ENCODE measurements around the gene GNG7. TPM values are rescaled to one million over a fixed set of nuclear protein-coding genes. Genes with fewer than 3 reads are reported as not detected.

The GNG7 gene
- total RNA-seq, 1 experiment from 2014 or later: 9.6 TPM

DNA sequence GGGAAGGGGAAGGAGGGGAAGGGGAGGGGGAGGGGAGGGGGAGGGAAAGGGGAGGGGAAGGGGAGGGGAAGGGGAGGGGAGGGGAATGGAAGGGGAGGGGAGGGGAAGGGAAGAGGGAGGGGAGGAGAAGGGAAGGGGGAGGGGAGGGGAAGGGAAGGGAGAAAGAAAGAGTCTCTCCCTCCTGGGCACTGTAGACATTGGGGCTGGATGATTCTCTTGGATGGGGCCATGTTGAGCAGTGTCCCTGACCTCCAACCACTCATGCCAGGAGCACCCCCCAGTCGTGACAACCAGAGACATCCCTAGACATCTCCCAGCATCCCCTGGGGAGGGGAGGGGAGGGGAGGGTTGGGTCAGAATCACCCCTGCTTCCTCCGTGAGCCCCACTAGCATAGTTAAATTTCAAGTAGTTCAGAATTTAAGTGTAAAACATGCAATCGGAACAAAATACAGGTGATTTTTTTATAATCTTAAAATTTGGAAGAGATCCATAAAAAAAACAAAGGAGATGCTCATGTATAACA lies 64.0 kb downstream of the GNG7 start (continued):
- no peak for TF ChIP-seq ZSCAN18 (CRISPR knock-in tag; IDR thresholded peaks at IDR 0.05)

- CTCF ChIA-PET: interaction anchor here (0.5 to 3.1 kb wide), 56 partner anchors 9 to 1096 kb away, joined by 3 to 38 read pairs (median 4); partner anchors contain the start of genes DIRAS1, GADD45B, GNG7 and LMNB2
- Mint-ChIP-seq H3K9me3 (no peaks in the 10 kb centered on the region), H3K4me1 (peaks cover 17% of the 10 kb centered on the region), H3K4me3 (peak overlapping the region; percentile 63), H3K27ac (no peak overlapping the region), H3K27me3 (ENCODE audit: low read depth) (no peaks in the 10 kb centered on the region; the same call in 1 of the 2 replicates), H3K36me3 (no peaks in the 10 kb centered on the region)
- peak; percentile 70 for ATAC-seq
- POLR2A ChIA-PET: interaction anchor here (1.0 to 1.4 kb wide), 3 partner anchors 11 to 210 kb away, joined by 4 to 9 read pairs (median 7); partner anchors contain the start of genes GADD45B and TIMM13
- DNase-seq (ENCODE audit: low spot score): peak; percentile 76
- TF ChIP-seq PRDM15 (CRISPR knock-in tag; IDR thresholded peaks at IDR 0.05): no peak
- TF ChIP-seq, protein P1, sequence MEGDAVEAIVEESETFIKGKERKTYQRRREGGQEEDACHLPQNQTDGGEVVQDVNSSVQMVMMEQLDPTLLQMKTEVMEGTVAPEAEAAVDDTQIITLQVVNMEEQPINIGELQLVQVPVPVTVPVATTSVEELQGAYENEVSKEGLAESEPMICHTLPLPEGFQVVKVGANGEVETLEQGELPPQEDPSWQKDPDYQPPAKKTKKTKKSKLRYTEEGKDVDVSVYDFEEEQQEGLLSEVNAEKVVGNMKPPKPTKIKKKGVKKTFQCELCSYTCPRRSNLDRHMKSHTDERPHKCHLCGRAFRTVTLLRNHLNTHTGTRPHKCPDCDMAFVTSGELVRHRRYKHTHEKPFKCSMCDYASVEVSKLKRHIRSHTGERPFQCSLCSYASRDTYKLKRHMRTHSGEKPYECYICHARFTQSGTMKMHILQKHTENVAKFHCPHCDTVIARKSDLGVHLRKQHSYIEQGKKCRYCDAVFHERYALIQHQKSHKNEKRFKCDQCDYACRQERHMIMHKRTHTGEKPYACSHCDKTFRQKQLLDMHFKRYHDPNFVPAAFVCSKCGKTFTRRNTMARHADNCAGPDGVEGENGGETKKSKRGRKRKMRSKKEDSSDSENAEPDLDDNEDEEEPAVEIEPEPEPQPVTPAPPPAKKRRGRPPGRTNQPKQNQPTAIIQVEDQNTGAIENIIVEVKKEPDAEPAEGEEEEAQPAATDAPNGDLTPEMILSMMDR (IDR thresholded peaks at IDR 0.05): peak; percentile 83; the same call in 1 of the 2 replicates
These were observed 65.4 kb downstream of the GNG7 start for GRCh38 chr19:2636897-2637683.

- POLR2A ChIA-PET: interaction anchor here (1.0 to 1.4 kb wide), 3 partner anchors 12 to 209 kb away, joined by 4 to 9 read pairs (median 7); partner anchors contain the start of genes GADD45B and TIMM13
- TF ChIP-seq ERG (CRISPR knock-in tag; IDR thresholded peaks at IDR 0.05): no peak
- no peak for TF ChIP-seq RORB (CRISPR knock-in tag; IDR thresholded peaks at IDR 0.05)
- TF ChIP-seq ETV6 (CRISPR knock-in tag; IDR thresholded peaks at IDR 0.05): no peak
- TF ChIP-seq, protein P2, sequence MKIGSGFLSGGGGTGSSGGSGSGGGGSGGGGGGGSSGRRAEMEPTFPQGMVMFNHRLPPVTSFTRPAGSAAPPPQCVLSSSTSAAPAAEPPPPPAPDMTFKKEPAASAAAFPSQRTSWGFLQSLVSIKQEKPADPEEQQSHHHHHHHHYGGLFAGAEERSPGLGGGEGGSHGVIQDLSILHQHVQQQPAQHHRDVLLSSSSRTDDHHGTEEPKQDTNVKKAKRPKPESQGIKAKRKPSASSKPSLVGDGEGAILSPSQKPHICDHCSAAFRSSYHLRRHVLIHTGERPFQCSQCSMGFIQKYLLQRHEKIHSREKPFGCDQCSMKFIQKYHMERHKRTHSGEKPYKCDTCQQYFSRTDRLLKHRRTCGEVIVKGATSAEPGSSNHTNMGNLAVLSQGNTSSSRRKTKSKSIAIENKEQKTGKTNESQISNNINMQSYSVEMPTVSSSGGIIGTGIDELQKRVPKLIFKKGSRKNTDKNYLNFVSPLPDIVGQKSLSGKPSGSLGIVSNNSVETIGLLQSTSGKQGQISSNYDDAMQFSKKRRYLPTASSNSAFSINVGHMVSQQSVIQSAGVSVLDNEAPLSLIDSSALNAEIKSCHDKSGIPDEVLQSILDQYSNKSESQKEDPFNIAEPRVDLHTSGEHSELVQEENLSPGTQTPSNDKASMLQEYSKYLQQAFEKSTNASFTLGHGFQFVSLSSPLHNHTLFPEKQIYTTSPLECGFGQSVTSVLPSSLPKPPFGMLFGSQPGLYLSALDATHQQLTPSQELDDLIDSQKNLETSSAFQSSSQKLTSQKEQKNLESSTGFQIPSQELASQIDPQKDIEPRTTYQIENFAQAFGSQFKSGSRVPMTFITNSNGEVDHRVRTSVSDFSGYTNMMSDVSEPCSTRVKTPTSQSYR (CRISPR knock-in tag; IDR thresholded peaks at IDR 0.05): no peak
- Mint-ChIP-seq H3K27ac (no peak overlapping the region), H3K27me3 (ENCODE audit: low read depth) (no peaks in the 10 kb centered on the region; the same call in 1 of the 2 replicates), H3K9me3 (peaks cover 1% of the 10 kb centered on the region), H3K4me3 (no peak overlapping the region), H3K4me1 (peaks cover 17% of the 10 kb centered on the region), H3K36me3 (no peaks in the 10 kb centered on the region)
- CTCF ChIA-PET: interaction anchor here (0.5 to 3.1 kb wide), 37 partner anchors 8 to 490 kb away, joined by 3 to 38 read pairs (median 6); partner anchors contain the start of genes DIRAS1, GADD45B, GNG7 and TIMM13
- ATAC-seq (no peak), DNase-seq (ENCODE audit: low spot score) (no peak)
These were observed 66.2 kb downstream of the GNG7 start for GRCh38 chr19:2636141-2636896.

Measured in WTC11 (cell line).